ENCODE measurements around the gene CHRM3.

GRCh38 chr1:239429163-239429562 is 42.8 kb downstream of the CHRM3 start:
- TF ChIP-seq CTCF (conservative IDR thresholded peaks at IDR 0.05; ENCODE audit: low read depth, low read length) (no peak), EZH2 (IDR thresholded peaks at IDR 0.05; ENCODE audit: low read length, unreplicated experiment) (no peak)

All from PC-3 (cell line).